HG03159 (cell line): ENCODE measurements around the gene LRRC57.
"Not testable (repeated sequence)": the region's sequence is repeated elsewhere in the genome, so short reads cannot be mapped to it uniquely, and the experiment has no call there.

Source experiments
- ATAC-seq: cut with Tn5 transposase; IDR thresholded peaks from one replicate; pipeline ENCODE4 v1.9.1; 2021; ENCODE audit warnings: mild to moderate bottlenecking, moderate library complexity; ENCODE audit not compliant: unreplicated experiment

Gene LRRC57

GRCh38 chr15:42548249-42549031 lies at the start of gene LRRC57, which contains the start of gene HAUS2:
LRRC57 (minus strand) TSS chr15:42548793; CDS start chr15:42548434, 359 bp downstream.
HAUS2 (plus strand) TSS chr15:42548838; CDS start chr15:42548873, 35 bp downstream.
- ATAC-seq, result peak; percentile 81

- no peak for ATAC-seq
These were observed 47.1 kb upstream of the LRRC57 start for GRCh38 chr15:42595626-42596240.

- ATAC-seq, result no peak
These were observed 45.5 kb upstream of the LRRC57 start for GRCh38 chr15:42594095-42594494.

- no peak for ATAC-seq
These were observed 44.5 kb upstream of the LRRC57 start for GRCh38 chr15:42593143-42593542.

- no peak for ATAC-seq
These were observed 44.1 kb upstream of the LRRC57 start for GRCh38 chr15:42592716-42593115.

- ATAC-seq, result no peak
These were observed 42.8 kb upstream of the LRRC57 start for GRCh38 chr15:42591238-42591934.

GRCh38 chr15:42590619-42591237 lies 42.1 kb upstream of the LRRC57 start:
- no peak for ATAC-seq

- no peak for ATAC-seq
These were observed 35.6 kb upstream of the LRRC57 start for GRCh38 chr15:42584031-42584765.

- ATAC-seq, result no peak
These were observed 34.2 kb upstream of the LRRC57 start for GRCh38 chr15:42582569-42583375.

GRCh38 chr15:42581272-42581730 lies 32.7 kb upstream of the LRRC57 start:
- ATAC-seq, result no peak

GRCh38 chr15:42578984-42579537 lies 30.5 kb upstream of the LRRC57 start:
- ATAC-seq, result no peak

- no peak for ATAC-seq
These were observed 29.0 kb upstream of the LRRC57 start for GRCh38 chr15:42577514-42578031.

- ATAC-seq, result no peak
These were observed 28.2 kb upstream of the LRRC57 start for GRCh38 chr15:42576776-42577175.

- no peak for ATAC-seq
These were observed 27.5 kb upstream of the LRRC57 start for GRCh38 chr15:42576040-42576594.

- ATAC-seq, result peak; percentile 90
These were observed 26.8 kb upstream of the LRRC57 start, which contains the start of gene STARD9 for GRCh38 chr15:42575188-42576039. STARD9 (plus strand) TSS chr15:42575606; CDS start chr15:42575716, 110 bp downstream.

GRCh38 chr15:42558739-42559138 lies 10.1 kb upstream of the LRRC57 start:
- no peak for ATAC-seq

GRCh38 chr15:42556550-42557207 lies 8.1 kb upstream of the LRRC57 start:
- ATAC-seq, result not testable (repeated sequence)
